ENCODE data around the gene RAB8A. TPM values are rescaled to one million over a fixed set of nuclear protein-coding genes. Genes with fewer than 3 reads are reported as not detected.
"Not testable (repeated sequence)": the region's sequence is repeated elsewhere in the genome, so short reads cannot be mapped to it uniquely, and the experiment has no call there.

RAB8A gene
- total RNA-seq, 1 experiment from 2014 or later = 103 TPM

GRCh38 chr19:16085115-16085514 is 26.6 kb upstream of the RAB8A start:
- Mint-ChIP-seq H3K36me3 (ENCODE audit: insufficient read depth in 1 of 3, low read depth in 3 of 3) (peaks cover 66 to 98% (median 89%) of the 10 kb centered on the region in 3 experiments), H3K27me3 (ENCODE audit: low read depth) (no peaks in the 10 kb centered on the region), H3K9me3 (no peaks in the 10 kb centered on the region; a peak in 1 of 5 replicates), H3K4me3 (no peak overlapping the region), H3K4me1 (peaks cover 0 to 5% of the 10 kb centered on the region in 2 experiments; a peak in 1 of 4 replicates), H3K27ac (0 out of 7 replicates have a peak overlapping the region, but pooled peaks of 1 of the 3 experiments have one; percentile 40)
- no peak overlapping the region for H3K27ac ChIP-seq (ENCODE audit: insufficient read length, low read depth, low read length)
- no peaks in the 10 kb centered on the region for H4K20me1 ChIP-seq (ENCODE audit: control insufficient read depth, insufficient read depth, insufficient read length)
- H3K18ac ChIP-seq (ENCODE audit: insufficient read length, low read depth, low read length) = no peak overlapping the region
- H3K4ac ChIP-seq (ENCODE audit: low read depth, low read length) = no peak overlapping the region
- H2AFZ ChIP-seq (ENCODE audit: low read length) = no peak overlapping the region
- H2BK120ac ChIP-seq (ENCODE audit: low read depth, low read length, poor library complexity, severe bottlenecking) = no peak overlapping the region
- no peak overlapping the region for H4K5ac ChIP-seq (ENCODE audit: insufficient read length, low read depth, low read length)
- no CpG with 5 or more reads among the region's 6 CpGs for WGBS (ENCODE audit: extremely low coverage, insufficient read length, low lambda C conversion rate)
- H3K56ac ChIP-seq (ENCODE audit: insufficient read length, low read depth, low read length) = no peak overlapping the region
- no peak for DNase-seq
- H3K27me3 ChIP-seq (ENCODE audit: insufficient read depth, low read length) = no peaks in the 10 kb centered on the region
- H2BK12ac ChIP-seq (ENCODE audit: insufficient read length, low read depth, low read length) = no peak overlapping the region
- no peak overlapping the region for H2BK15ac ChIP-seq (ENCODE audit: low read depth, low read length)
- H3T11ph ChIP-seq (ENCODE audit: low read length) = no peak overlapping the region
- no peak overlapping the region for H4K91ac ChIP-seq (ENCODE audit: insufficient read length, low read depth, low read length)
- H2AK5ac ChIP-seq (ENCODE audit: insufficient read length, low read length) = no peak overlapping the region
- H3K79me2 ChIP-seq (ENCODE audit: insufficient read depth, low read length) = peaks cover 16% of the 10 kb centered on the region; the same call in 1 of the 2 replicates
- H3K4me1 ChIP-seq (ENCODE audit: insufficient read depth, low read length) = no peaks in the 10 kb centered on the region
- no peak overlapping the region for H2BK20ac ChIP-seq (ENCODE audit: low read depth, low read length, poor library complexity, severe bottlenecking)
- no peak overlapping the region for H4K8ac ChIP-seq (replicated peaks; ENCODE audit: insufficient read length, low read depth, low read length)
- no peaks in the 10 kb centered on the region for H3K23me2 ChIP-seq (ENCODE audit: insufficient read length, low read depth, low read length, poor library complexity, severe bottlenecking)
- H3K79me1 ChIP-seq (ENCODE audit: insufficient read depth, low read depth, low read length, poor library complexity, severe bottlenecking) = peaks cover 4% of the 10 kb centered on the region
- no peaks in the 10 kb centered on the region for H3K9me3 ChIP-seq (ENCODE audit: control insufficient read depth, low read depth, low read length)
- H3K4me2 ChIP-seq (ENCODE audit: insufficient read depth, insufficient read length, low read length) = no peak overlapping the region
- no peak overlapping the region for H2BK5ac ChIP-seq (ENCODE audit: insufficient read length, low read length)
- H3K14ac ChIP-seq (ENCODE audit: insufficient read depth, low read length) = no peak overlapping the region
- TF ChIP-seq CTCF (conservative IDR thresholded peaks at IDR 0.05) = no peak
- H3K23ac ChIP-seq (ENCODE audit: insufficient read length, low read depth, low read length) = no peak overlapping the region
- H3K9ac ChIP-seq (ENCODE audit: extremely low read depth, insufficient read length, low read length) = no peak overlapping the region

GRCh38 chr19:16087404-16087803 is 24.3 kb upstream of the RAB8A start:
- not testable (repeated sequence) for H2BK15ac ChIP-seq (ENCODE audit: low read depth, low read length); H3K4me1 Mint-ChIP-seq; H3K79me2 ChIP-seq (ENCODE audit: insufficient read depth, low read length); H3K56ac ChIP-seq (ENCODE audit: insufficient read length, low read depth, low read length); H2BK120ac ChIP-seq (ENCODE audit: low read depth, low read length, poor library complexity, severe bottlenecking); H2AK5ac ChIP-seq (ENCODE audit: insufficient read length, low read length); H3K14ac ChIP-seq (ENCODE audit: insufficient read depth, low read length); H3K79me1 ChIP-seq (ENCODE audit: insufficient read depth, low read depth, low read length, poor library complexity, severe bottlenecking); H4K91ac ChIP-seq (ENCODE audit: insufficient read length, low read depth, low read length); DNase-seq; H3K9ac ChIP-seq (ENCODE audit: extremely low read depth, insufficient read length, low read length); H3K27ac ChIP-seq (ENCODE audit: insufficient read length, low read depth, low read length); H4K5ac ChIP-seq (ENCODE audit: insufficient read length, low read depth, low read length); H3K18ac ChIP-seq (ENCODE audit: insufficient read length, low read depth, low read length); H2AFZ ChIP-seq (ENCODE audit: low read length); H3K4ac ChIP-seq (ENCODE audit: low read depth, low read length); H3K23me2 ChIP-seq (ENCODE audit: insufficient read length, low read depth, low read length, poor library complexity, severe bottlenecking); H3K4me1 ChIP-seq (ENCODE audit: insufficient read depth, low read length); H3K27me3 ChIP-seq (ENCODE audit: insufficient read depth, low read length); H3T11ph ChIP-seq (ENCODE audit: low read length); H3K4me3 Mint-ChIP-seq; H3K4me2 ChIP-seq (ENCODE audit: insufficient read depth, insufficient read length, low read length); H2BK20ac ChIP-seq (ENCODE audit: low read depth, low read length, poor library complexity, severe bottlenecking); H3K27ac Mint-ChIP-seq; H3K23ac ChIP-seq (ENCODE audit: insufficient read length, low read depth, low read length); H2BK5ac ChIP-seq (ENCODE audit: insufficient read length, low read length); H2BK12ac ChIP-seq (ENCODE audit: insufficient read length, low read depth, low read length); H3K9me3 ChIP-seq (ENCODE audit: control insufficient read depth, low read depth, low read length); H3K27me3 Mint-ChIP-seq (ENCODE audit: low read depth); H4K20me1 ChIP-seq (ENCODE audit: control insufficient read depth, insufficient read depth, insufficient read length); H3K9me3 Mint-ChIP-seq; H4K8ac ChIP-seq (replicated peaks; ENCODE audit: insufficient read length, low read depth, low read length)
- peaks cover 70 to 98% (median 95%) of the 10 kb centered on the region in 3 experiments for H3K36me3 Mint-ChIP-seq (ENCODE audit: insufficient read depth in 1 of 3, low read depth in 3 of 3)
- WGBS (ENCODE audit: extremely low coverage, insufficient read length, low lambda C conversion rate) = no CpG with 5 or more reads among the region's 11 CpGs

All from H9 (cell line).